Activated gamma-delta T cell treated with Interleukin-2 at 50 U/mL for 16 hours (primary cell): ENCODE data around the gene ZNF714.
"Not testable (repeated sequence)": the region's sequence is repeated elsewhere in the genome, so short reads cannot be mapped to it uniquely, and the experiment has no call there.

Source experiments
- DNase-seq: peaks from one replicate; pipeline ENCODE4 v3.0.0-alpha.2; 2020

Gene ZNF714

GRCh38 chr19:21133633-21134032, 51.6 kb downstream of the ZNF714 start:
- DNase-seq, result no peak

- DNase-seq, result no peak
Measured at GRCh38 chr19:21134934-21135366, 52.9 kb downstream of the ZNF714 start.

GRCh38 chr19:21135433-21135832, 53.4 kb downstream of the ZNF714 start:
- no peak for DNase-seq

GRCh38 chr19:21138130-21138529, 56.1 kb downstream of the ZNF714 start:
- DNase-seq, result no peak

GRCh38 chr19:21141006-21141405, 59.0 kb downstream of the ZNF714 start:
- not testable (repeated sequence) for DNase-seq

DNA sequence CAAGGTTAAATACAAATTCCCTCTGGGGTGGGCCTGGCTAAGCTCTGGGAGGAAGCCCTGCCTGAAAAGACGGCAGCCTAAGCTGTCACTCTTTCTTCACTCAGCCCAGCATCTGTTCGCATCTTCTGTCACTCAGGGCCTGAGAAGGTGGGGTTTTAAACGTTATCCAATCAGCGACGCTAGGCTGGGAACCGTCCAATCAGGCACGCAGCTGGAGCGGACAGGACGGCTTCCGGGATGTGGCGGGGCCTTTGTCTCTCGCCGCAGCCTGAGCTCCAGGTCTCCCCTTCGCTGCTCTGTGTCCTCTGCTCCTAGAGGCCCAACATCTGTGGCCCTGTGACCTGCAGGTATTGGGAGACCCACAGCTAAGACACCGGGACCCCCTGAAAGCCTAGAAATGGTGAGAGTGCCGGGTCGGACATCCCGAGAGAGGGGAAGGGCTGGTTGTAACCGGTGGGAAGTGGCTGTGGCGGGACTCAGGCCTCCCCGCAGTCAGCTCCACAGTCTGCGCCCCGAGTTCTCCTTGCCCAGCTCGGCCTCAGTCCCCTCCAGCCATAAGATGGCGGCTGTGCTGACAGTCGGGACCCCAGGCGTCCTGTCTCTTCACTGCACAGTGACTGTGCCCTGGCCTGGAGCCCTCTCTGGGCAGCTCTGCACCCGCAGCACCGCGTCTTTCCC, 59.9 kb downstream of the ZNF714 start, which contains the start of gene ZNF431:
Gene ZNF431 (plus strand): TSS at position 254 of the 678 bp plus-strand sequence. CDS start 144 bp downstream, at position 398.
- DNase-seq, result peak; percentile 87

DNA sequence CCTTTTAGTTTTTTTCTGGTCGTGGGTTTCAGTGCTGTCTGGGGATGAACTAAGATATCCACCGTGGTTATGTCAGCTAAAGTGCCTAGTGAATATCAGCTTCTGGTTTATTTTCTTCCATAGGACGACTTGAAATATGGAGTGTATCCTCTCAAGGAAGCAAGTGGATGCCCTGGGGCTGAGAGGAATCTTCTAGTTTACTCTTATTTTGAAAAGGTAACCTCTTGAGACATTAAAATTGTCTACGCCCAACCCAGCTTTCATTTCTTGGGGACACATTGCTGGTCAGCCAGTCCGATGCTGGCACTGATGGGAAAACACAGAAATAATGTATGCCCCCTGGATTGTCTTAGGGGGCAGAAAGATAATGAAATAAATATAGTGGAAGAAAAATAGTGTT, 61.4 kb downstream of the ZNF714 start:
- no peak for DNase-seq

DNA sequence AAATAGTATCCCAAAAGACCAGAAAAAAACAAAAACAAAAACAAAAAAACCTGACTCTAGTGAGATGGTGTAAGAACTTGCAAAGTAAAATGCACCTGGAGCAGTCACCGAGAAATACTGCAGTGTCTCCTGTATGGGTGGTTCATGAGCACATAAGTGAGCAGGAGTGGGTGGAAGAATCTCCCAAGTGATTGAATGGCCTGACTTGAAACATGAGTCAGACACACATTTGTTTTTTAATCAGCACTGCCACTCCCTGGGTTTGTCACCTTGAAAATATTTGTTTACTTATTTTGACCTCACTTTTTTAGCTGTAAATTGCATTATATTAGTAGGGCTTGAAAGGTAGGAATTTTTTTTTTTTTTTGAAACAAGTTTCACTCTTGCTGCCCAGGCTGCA, 61.9 kb downstream of the ZNF714 start:
- no peak for DNase-seq

DNA sequence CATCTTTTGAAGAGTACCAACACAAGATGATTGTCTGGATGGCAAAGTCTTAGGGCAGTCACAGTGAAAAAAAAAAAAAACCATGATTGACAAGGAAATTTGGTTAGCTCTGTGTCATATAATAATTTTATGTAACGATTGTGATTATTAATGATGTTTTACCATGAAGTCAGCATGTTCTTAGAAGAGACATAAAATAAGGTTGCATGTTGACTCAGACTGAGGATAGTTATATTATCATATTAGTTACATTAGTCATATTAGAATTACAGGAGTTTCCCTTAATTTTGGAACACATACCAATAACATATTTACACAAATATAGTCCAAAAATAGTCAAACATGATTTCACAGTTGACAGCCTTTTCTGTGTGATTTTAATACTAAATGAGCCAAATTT, 65.5 kb downstream of the ZNF714 start:
- no peak for DNase-seq

DNA sequence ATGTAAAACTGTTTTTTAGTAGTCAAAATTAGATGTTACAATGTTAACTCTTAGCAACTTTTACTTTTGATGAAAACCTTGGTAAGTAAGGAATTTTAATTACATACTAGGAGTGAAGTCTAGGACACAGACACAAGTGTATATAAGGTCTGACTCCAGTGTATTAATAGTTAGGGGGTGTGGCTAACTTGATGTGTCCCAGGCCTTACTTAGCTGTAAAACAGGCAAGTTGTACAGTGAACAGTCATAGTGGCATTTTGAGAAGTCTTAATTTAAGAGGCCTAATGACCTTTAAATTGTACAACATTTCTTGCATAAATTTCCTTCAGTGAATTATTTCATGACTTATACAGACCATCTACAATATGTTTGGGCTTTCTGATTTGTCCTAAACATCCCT, 66.7 kb downstream of the ZNF714 start:
- DNase-seq, result no peak

DNA sequence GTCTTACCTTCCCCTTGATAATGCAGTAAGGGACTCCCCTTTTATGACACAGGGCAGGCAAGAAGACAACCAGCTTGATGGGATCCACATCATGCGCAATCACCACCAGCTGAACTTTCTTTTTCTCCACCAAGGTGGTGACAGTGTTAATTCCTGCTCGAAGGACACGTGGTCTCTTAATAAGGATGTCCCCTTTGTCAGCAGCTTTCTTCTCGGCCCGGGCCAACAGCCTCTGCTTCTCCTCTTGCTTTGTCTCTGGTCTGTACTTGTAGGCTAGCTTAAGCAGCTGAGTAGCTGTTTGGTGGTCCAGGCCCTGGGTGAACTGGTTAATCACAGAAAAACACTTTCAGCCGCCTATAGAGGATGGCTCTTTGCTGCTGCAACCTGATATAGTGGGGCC, 67.9 kb downstream of the ZNF714 start:
- no peak for DNase-seq

- DNase-seq, result no peak
Measured at GRCh38 chr19:21151460-21151859, 69.5 kb downstream of the ZNF714 start.

DNA sequence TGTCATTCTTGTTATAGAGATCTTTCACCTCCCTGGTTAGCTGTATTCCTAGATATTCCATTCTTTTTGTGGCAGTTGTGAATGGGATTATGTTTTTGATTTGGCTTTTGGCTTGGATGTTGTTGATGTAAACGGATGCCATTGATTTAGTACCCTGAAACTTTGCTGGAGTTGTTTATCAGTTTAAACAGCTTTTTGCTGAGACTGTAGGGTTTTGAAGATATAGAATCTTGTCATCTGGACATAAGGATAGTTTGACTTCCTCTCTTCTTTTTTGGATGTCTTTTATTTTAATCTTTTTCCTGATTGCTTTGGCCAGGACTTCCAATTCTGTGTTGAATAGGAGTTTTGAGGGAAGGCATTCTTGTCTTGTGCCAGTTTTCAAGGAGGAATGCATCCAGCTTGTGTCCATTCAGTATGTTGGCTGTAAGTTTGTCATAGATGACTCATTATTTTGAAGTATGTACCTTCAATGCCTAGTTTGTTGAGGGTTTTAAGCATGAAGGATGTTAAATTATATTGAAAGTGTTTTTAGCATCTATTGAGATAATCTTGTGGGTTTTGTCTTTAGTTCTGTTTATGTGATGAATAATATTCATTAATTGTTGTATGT, 76.6 kb downstream of the ZNF714 start:
- DNase-seq, result no peak

DNA sequence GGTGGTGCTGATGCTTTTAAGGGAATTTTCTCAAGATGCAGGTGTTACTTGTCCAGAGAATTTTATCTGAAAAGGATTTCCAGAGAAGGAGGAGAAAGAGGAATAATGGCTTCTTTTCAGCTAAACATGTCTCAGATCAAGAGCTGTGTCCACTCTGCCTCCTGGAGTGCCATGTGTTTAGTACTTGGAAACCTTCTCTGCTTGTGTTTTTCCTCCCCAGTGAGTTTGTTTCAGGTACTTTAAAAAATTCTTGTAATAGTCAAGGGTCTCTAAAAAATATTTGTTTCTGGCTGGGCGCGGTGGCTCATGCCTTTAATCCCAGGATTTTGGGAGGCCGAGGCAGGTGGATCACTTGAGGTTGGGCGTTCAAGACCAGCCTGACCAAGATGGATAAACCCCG, 82.5 kb downstream of the ZNF714 start:
- DNase-seq, result no peak

DNA sequence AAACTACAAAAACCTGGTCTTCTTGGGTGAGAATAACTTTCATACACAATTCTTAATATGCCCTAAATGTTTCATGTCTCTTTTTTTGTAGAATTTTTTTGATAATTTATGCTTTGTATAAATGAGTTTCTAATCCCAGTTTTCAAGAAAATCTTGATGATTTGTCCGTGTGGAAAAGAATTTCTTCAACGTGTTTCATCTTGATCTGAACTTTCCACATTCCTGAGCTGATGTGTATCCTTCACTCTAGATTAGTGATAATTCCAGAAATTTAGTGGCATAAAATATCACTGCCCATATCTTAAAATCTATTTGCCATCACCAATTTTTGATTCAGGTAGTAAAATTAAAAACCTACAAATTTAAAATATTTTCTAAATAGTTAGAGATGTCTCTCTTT, 84.4 kb downstream of the ZNF714 start:
- no peak for DNase-seq
